Activated effector memory CD4-positive, alpha-beta T cell treated with anti-CD3 and anti-CD28 coated beads, Interleukin-2, amount 50 U/mL, for 16 hours (primary cell): ENCODE data around the gene IDE.
A peak's percentile ranks its signal among the peaks of the same experiment; 100 is the strongest.

ENCODE experiments used
- DNase-seq: peaks from one replicate; pipeline ENCODE4 v3.0.0-alpha.2; 2020

The IDE gene

GRCh38 chr10:92562424-92562823 lies 11.5 kb downstream of the IDE start:
- no peak for DNase-seq

DNA sequence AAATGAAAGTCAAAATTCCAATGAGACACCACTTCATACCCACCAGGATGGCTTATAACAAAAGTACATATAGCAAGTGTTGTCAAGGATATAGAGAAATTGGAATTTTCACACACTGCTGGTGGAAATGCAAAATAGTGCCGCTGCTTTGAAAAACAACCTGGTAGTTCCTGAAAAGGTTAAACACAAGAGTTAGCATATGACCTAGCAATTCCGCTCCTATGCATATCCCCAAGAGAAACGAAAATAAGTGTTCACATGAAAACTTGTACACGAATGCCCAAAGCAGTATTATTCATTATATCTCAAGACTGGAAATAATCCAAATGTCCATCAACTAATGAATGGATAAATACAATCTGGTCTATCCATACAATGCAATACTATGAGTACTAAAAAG lies 14.8 kb downstream of the IDE start:
- no peak for DNase-seq

DNA sequence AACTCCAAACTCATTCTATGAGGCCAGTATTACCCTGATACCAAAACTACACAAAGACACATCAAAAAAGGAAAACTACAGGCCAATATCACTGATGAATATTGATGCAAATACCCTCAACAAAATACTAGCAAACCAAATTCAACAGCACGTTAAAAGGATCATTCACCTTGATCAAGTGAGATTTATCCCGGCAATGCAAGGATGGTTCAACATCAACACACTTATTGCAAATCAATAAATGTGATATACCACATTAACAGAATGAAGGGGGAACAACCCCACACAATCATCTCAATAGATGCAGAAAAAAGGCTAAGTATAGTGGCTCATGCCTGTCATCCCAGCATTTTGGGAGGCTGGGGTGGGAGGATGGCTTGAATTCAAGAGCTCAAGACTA lies 19.9 kb downstream of the IDE start:
- DNase-seq, result no peak

- no peak for DNase-seq
These were observed 21.6 kb downstream of the IDE start for GRCh38 chr10:92552310-92552709.

GRCh38 chr10:92550924-92551323 lies 23.0 kb downstream of the IDE start:
- DNase-seq, result no peak

- DNase-seq, result no peak
These were observed 26.2 kb downstream of the IDE start for GRCh38 chr10:92547676-92548075.

DNA sequence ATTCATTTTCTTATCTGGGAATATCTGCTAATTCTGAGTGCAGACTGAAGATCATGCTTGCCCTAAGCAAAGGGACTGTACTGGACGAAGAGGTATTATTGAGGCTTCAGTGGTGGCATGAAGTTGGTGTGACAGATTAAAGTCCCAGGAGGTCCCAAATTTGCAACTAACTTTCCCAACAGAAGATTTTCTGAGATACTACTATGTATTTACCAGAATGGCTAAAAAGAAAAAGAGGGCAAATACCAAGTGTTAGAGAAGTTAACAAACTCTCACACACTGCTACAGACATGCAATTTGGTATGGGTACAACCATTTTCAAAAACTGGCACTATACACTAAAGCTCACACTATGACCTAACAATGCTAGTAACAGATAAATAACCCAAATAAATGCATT lies 28.3 kb downstream of the IDE start:
- no peak for DNase-seq

DNA sequence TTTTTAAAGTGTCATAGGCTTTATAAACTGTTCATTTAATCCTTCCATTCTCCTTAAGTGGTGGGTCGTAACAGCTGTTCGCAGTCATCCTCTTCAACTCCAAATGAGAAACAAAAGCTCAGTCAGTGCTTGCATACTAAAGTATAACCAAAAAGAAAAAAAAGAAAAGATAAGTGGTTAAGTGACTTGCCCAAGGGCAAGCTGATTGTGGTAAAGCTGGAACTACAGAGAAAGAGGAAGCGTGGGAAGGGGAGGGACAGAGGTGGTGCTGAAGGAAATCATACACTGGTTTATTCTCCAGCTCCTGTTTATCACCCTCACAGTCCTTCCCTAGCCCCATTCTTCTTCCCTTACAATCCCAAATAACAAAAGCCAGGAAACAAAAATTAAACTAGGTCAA lies 29.6 kb downstream of the IDE start:
- no peak for DNase-seq

DNA sequence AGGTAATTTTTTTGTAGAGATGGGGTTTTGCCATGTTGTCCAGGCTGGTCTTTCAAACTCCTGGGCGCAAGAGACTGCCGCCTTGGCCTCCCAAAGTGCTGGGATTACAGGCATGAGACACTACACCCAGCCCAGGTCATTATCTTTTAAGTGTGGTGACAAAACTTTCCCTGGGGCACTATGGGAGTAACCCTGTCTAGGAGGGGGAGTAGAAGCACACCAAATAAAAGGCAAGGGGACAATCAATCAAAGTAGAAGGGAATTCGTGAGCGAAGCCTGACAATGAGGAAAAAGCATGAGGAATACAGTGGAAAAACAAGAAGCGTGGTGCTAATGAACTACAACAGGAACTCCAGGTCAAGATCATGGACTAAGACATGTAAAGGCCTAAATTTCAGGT lies 31.4 kb downstream of the IDE start:
- DNase-seq, result no peak

GRCh38 chr10:92541583-92541982 lies 32.3 kb downstream of the IDE start:
- no peak for DNase-seq

- no peak for DNase-seq
These were observed 35.5 kb downstream of the IDE start for GRCh38 chr10:92538231-92538958.

DNA sequence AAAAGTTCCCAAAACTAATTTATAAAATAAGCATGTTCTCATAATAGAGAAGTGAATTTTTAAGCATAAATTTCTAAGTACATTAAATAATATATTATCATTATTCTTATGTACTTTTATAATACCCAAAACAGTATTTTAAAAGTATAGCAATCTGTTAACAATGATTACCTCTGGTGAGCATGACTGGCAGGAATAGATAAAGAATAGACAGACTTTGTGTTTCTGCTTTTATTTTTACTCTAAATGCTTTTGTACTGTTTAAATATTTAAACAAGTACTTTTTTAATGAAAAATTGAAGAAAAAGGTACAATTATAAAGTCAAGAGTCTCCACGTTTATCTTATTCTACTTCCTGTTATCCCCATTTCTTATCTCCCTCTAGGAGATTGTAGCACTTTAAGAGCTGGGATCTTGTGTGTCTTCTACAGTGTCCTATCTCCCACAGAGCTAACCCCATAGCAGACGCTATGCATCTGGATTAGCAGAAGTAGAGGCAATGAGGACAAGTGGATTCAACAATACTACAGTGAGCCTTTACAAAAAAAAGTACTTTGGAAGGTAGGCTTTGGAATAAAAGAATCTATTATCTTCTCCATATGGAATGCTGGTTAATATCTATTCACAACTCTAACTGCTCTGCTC lies 42.9 kb downstream of the IDE start:
- no peak for DNase-seq

GRCh38 chr10:92530421-92530820 lies 43.5 kb downstream of the IDE start:
- DNase-seq, result no peak

DNA sequence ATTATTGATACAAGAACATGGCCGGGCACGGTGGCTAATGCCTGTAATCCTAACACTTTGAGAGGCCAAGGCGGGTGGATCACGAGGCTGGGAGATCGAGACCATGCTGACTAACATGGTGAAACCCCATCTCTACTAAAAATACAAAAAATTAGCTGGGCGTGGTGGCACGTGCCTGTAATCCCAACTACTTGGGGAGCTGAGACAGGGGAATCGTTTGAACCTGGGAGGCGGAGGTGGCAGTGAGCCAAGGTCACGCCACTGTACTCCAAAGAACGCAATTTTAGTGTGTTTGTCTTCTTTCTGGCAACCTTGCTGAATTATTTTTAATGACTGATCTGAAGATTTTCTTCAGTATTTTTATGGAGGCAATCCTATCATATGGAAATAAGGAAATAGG lies 46.2 kb downstream of the IDE start:
- no peak for DNase-seq

GRCh38 chr10:92523639-92524038 lies 50.3 kb downstream of the IDE start:
- DNase-seq, result no peak

GRCh38 chr10:92517034-92517655 lies 56.7 kb downstream of the IDE start:
- DNase-seq, result peak; percentile 85

DNA sequence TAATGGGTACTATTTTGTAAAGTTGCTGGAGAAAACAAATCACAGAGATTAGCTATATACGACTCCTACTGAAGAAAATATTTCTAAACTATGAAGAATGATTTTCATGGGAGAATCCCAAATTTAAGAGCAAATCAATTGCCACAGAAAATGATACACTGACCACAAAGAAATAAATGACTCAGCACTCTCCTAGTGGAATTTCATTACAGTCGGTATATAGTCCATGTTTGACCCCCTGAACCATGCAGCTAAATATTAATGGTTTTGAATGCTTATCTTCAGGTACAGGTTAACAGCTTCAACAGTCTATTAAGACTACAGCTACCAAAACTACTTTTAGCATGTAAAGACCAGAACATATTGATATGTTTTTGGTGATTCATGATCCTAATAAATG lies 65.0 kb downstream of the IDE start:
- DNase-seq, result no peak

GRCh38 chr10:92506336-92506735 lies 67.6 kb downstream of the IDE start:
- DNase-seq, result no peak

- DNase-seq, result no peak
These were observed 68.8 kb downstream of the IDE start for GRCh38 chr10:92505044-92505443.

- no peak for DNase-seq
These were observed 71.5 kb downstream of the IDE start for GRCh38 chr10:92502296-92502808.

GRCh38 chr10:92493362-92493761 lies 80.5 kb downstream of the IDE start:
- no peak for DNase-seq

DNA sequence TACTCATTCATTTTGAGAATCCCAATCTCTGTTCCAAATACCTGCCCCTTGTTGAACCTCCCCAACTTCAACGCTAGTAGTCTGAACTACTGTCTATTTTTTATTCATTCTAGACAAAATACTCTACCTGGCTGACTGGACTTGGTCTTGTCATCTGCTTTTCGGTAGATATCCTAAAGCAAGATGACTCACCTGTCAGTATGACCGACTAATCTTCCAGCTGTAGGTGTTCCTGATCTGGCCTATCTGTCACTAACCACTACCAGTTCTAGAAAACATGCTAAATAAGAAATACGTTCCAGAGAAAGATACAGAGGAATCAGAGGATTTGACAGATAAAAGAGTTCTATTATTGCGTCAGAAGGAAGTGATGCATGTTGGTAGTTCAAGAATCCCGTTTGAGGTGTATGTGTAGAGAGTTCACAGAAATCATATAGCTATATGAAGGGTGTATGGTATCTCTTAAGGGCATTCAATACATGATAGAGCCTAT lies 81.1 kb downstream of the IDE start:
- DNase-seq, result no peak

DNA sequence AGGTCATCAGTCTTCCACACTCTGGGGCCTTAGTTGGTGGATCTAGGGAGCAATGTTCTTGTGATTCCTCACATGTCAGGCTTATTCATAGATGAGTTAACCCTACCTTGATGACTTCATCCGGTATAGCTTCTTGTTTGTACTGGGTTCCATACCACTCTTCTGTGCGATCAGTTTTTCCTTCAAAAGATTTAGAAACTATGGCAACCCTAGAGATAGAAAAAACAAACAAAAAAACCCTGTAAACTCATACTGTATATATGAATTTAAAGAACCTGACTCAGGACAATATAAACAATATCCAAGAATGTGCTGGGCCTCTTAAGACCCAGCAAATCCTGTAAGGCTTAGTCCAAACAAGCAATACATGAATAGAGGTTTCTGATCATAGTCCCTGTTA lies 83.5 kb downstream of the IDE start:
- DNase-seq, result no peak

DNA sequence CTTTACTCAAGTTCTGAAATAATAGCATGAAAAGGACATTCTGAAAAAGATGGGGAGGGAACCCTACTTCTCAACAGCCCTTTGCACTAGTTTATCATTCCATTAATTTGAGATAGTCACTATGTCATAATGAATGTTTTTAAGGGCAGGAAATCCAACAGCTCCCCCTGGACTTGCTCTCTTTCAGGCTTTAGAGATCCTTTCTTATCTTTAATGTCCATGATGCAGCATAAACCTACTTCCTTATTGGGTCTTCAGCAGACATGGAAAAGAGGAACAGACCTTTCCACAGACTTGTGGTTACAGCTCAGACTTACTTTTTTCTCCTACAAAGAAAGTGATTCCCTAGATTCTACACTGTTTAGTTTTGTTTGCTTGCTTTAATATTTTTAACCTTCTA lies 87.3 kb downstream of the IDE start:
- no peak for DNase-seq
